ENCODE data around the gene ZNF672.

- TF ChIP-seq, protein P1, sequence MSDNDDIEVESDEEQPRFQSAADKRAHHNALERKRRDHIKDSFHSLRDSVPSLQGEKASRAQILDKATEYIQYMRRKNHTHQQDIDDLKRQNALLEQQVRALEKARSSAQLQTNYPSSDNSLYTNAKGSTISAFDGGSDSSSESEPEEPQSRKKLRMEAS (IDR thresholded peaks at IDR 0.05; ENCODE audit: low read depth, low read length): no peak
- no peak for TF ChIP-seq POLR2A (IDR thresholded peaks at IDR 0.05; ENCODE audit: extremely low read depth, insufficient read length)
These were observed 16.9 kb upstream of the ZNF672 start for GRCh38 chr1:248821101-248821500.
